GM13977 (cell line): ENCODE results near the gene IL1F10.

ENCODE experiments used
- DNase-seq: peaks from one replicate; pipeline ENCODE4 v3.0.0; 2012; ENCODE audit warnings: low spot score
- in situ Hi-C: fragments of 300-500 bp; cut with MboI; formaldehyde crosslinking; loops from one replicate; pipeline ENCODE4 v1.12.0; 2022; ENCODE audit warnings: low sequenced_read_pairs, low pct_unique_long_range_greater_than_20kb, mixed read lengths, inconsistent platforms; ENCODE audit not compliant: unreplicated experiment
- TF ChIP-seq, protein P1 (sequence below): IDR thresholded peaks from 2 replicates; pipeline ENCODE4 v1.5.1; 2012; ENCODE audit warnings: mild to moderate bottlenecking, control low read depth; ENCODE audit not compliant: insufficient read depth; ENCODE audit errors: extremely low read depth, missing control alignments

IL1F10 gene

DNA sequence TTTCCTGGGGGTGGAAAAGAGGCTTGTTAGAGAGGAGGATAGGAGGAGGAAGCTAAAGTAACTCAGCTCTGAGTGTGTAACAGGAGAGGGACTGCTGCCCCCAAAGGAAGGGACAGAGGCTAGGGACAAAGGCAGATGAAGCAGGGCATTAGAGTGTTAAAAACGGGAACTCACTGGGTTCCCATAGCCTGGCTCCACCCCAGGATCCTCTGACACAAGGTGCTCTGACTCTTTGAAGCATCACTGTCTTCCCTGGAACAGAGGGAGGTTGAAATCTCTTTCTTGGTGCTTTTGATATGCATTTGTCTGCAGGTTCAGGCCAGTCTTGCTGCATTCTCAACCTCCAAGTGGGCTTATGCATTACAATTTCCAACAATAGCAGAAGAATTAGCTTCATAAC is 39.7 kb upstream of the IL1F10 start:
- DNase-seq = no peak
- TF ChIP-seq, protein P1, sequence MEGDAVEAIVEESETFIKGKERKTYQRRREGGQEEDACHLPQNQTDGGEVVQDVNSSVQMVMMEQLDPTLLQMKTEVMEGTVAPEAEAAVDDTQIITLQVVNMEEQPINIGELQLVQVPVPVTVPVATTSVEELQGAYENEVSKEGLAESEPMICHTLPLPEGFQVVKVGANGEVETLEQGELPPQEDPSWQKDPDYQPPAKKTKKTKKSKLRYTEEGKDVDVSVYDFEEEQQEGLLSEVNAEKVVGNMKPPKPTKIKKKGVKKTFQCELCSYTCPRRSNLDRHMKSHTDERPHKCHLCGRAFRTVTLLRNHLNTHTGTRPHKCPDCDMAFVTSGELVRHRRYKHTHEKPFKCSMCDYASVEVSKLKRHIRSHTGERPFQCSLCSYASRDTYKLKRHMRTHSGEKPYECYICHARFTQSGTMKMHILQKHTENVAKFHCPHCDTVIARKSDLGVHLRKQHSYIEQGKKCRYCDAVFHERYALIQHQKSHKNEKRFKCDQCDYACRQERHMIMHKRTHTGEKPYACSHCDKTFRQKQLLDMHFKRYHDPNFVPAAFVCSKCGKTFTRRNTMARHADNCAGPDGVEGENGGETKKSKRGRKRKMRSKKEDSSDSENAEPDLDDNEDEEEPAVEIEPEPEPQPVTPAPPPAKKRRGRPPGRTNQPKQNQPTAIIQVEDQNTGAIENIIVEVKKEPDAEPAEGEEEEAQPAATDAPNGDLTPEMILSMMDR = no peak
- in situ Hi-C loops = no loop called here

DNA sequence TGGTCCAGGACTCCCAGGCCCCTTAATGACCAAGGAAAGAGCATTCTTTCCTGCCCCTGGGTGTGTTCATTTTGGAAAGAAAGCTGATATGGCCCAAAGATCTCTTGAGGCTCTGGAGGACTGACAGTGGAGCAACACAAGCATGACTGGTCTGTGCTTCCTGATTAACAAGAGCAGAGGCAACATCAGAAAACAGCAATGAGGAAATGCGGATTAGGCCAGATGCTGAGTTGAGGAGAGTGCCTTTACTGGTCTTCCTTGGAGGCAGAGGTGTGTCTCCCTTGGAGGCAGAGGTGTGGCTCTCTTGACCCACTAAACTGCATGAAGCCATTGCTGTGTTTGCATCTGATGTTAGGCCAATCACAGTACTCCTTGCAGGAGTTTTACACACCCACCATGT is 35.0 kb upstream of the IL1F10 start:
- in situ Hi-C loops = no loop called here
- TF ChIP-seq, protein P1 = no peak
- no peak for DNase-seq

DNA sequence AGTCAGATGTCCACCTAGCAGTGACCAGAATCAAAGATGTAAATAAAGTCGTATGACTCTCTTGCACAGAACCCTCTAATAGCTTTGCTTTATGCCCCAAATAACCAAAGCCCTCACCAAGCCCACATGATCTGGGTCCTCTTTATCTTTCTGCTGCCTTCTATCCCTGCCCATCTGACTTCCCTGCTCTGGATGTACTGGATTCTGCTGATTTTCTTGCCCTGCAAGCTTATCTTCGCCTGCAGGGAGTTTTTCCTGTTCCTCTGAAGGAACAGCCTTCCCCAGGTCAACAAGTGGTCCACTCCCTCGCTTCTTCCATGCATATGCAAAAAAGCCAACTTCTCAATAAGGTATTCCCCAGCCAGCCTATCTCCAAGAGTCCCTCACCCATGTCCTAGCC is 33.8 kb upstream of the IL1F10 start:
- TF ChIP-seq, protein P1 = no peak

DNA sequence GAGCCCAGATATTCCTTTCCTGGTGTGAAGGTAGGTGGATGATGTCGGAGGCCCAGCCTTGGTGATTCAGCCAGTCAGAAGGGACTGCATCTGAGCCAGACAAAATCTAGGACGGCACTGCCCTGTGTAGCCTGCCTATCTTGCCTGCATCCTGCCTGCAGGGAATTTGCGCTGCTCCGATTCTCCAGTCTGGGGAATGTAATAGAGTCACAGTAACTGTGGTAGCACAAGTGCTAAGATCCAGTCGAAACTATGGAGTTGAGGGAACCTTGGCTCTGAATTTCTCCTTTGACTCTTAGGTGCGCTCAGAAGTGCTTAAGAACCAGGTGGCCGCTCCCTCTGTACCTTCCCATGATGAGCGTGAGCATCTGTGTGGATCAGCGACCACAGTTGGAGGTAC is 31.0 kb upstream of the IL1F10 start:
- in situ Hi-C loops = no loop called here
- DNase-seq = no peak
- TF ChIP-seq, protein P1 = no peak

More for the DNA sequence above, 33.8 kb upstream of the IL1F10 start:
- in situ Hi-C loops = no loop called here
- DNase-seq = no peak

DNA sequence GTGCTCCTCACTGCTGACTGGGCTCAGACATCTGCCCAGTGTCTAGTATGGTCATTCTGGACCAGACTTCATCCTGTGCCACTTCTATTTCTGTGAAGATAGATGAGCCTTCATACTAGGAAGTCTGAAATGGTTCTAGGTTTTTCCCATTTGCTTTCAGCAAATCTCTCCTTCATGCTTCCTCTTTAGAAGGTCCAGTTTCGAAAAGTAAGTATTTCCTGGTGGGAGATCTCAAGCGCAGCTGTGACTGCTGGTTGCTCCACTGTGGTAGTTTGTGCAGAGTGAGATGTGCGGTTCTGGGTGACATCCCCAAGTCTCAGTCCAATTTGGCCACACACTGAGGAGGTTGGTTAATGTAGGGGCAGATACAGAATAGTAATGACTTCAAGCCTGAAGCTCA is 29.5 kb upstream of the IL1F10 start:
- no peak for DNase-seq
- in situ Hi-C loops = no loop called here
- TF ChIP-seq, protein P1 = no peak

DNA sequence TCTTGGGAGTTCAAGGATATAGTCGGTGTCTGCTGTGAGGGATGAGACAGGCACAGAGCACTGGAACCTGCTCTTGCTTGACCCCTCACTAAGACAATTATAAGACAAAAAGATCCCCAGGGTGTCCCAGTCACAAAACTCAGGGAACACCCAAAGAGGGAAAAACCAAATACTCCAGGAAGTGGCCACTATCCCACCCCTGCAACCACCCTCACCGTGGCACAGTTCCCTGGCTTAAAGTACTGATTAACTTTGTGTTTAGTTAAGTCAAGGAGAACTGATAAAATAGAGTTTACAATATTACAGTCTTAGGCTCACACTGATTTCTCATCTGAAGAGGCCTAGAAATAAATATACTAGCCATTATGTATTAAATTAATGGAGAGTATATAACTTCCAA is 28.6 kb upstream of the IL1F10 start:
- no peak for DNase-seq
- TF ChIP-seq, protein P1 = no peak
- in situ Hi-C loops = no loop called here

DNA sequence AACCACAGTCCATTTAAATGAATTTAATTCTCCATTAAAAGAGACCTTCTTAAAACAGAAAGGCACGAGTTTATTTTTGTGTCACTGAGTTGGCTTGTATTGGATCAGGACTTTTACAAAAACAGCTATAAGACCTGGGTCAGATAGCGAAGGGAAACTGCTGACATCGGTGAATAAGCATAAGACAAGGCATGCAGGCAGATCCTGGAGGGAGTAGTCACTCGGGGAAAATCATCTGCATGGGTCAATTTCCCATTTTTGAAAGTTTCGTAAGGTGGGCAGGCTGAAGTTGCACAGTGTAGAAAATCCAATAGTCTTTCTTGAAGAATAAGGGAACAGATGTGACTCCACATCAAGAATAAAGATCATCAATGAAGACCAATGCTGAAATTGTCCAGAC is 28.1 kb upstream of the IL1F10 start:
- in situ Hi-C loops = no loop called here
- TF ChIP-seq, protein P1 = no peak
- DNase-seq = no peak
